ENCODE results near the gene ALOX5. TPM values are rescaled to one million over a fixed set of nuclear protein-coding genes. Genes with fewer than 3 reads are reported as not detected.
A peak's percentile ranks its signal among the peaks of the same experiment; 100 is the strongest.
"Not testable (repeated sequence)": the region's sequence is repeated elsewhere in the genome, so short reads cannot be mapped to it uniquely, and the experiment has no call there.

ALOX5 gene
- total and polyA plus RNA-seq, 8 donors = 6.2 to 44.3 (median 30.8) TPM

DNA sequence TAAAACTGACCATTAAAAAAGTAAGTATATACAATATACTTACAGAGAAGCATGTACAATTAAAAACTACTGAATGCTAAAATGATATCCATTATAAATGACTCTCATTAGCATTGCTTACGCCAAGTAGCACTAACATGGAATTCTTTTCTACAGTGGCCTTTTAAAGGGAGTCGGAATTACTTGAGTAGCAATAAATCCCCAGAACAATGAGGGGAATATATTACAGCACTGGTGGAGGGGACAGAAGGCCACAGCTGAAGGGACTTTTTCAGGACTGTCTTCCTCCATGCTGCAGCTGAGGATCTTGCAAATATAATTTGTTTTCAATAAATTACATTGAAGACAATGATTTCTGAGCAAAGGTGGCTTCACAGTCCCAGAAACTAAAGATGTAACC lies 97.0 kb downstream of the ALOX5 start:
- WGBS, 2 donors = 86% methylated on average over 2 of the region's 2 CpGs
- no peak for DNase-seq
- TF ChIP-seq, protein P1, sequence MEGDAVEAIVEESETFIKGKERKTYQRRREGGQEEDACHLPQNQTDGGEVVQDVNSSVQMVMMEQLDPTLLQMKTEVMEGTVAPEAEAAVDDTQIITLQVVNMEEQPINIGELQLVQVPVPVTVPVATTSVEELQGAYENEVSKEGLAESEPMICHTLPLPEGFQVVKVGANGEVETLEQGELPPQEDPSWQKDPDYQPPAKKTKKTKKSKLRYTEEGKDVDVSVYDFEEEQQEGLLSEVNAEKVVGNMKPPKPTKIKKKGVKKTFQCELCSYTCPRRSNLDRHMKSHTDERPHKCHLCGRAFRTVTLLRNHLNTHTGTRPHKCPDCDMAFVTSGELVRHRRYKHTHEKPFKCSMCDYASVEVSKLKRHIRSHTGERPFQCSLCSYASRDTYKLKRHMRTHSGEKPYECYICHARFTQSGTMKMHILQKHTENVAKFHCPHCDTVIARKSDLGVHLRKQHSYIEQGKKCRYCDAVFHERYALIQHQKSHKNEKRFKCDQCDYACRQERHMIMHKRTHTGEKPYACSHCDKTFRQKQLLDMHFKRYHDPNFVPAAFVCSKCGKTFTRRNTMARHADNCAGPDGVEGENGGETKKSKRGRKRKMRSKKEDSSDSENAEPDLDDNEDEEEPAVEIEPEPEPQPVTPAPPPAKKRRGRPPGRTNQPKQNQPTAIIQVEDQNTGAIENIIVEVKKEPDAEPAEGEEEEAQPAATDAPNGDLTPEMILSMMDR (IDR thresholded peaks at IDR 0.05) = no peak
- H3K9me3 ChIP-seq = no peaks in the 10 kb centered on the region
- H3K36me3 ChIP-seq = no peaks in the 10 kb centered on the region
- peak overlapping the region in 2 of 4 donors; percentile 12 to 53 for H3K27ac ChIP-seq
- intact Hi-C loops (cut with DNase I) = loop anchor here in 1 of 3 donors (10.0 kb wide), 1 partner anchor 114 kb away; no protein-coding TSS in a partner anchor
- H3K4me1 ChIP-seq = peaks cover 3 to 21% (median 14%) of the 10 kb centered on the region in 3 donors
- FAIRE-seq = no peak
- no peaks in the 10 kb centered on the region for H3K27me3 ChIP-seq
- no peak overlapping the region for H3K4me3 ChIP-seq
- ATAC-seq = no peak

DNA sequence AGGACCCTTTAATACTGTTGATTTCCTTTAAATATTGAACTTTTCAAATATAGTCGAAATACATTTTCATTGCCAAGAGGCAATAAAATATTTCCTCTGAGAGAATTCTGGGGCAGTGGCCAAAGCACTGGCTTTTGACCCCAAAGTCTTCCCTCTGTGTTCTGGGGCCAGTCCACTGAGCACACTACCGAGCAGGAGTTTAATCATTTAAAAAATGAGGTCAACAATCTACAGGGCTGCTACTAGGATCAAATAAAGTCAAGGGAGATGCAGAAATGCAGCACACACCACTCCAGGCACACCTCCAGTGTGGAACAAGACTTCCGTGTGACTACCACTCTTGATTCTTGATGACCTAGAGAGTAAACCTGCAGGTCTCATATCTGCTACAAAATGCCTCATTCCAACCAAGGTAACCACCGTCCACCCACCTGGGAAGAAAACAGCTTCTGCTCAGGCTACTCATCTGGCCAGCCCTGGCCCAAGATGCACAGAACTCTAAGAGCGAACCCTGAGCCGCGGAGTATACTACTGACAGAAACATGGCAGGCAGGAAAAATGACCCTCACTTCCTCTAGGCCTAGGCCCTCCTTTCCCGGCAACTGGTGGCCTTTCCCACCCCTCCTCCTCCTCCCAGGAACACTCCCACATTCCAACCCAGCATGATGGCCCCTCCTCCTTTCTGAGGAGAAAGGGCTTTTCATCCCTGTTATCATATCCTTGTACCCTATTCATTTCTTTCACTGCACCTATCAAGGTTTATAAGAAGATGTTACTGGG lies 97.7 kb downstream of the ALOX5 start:
- Histone ChIP-seq H3K27ac (no peak overlapping the region), H3K36me3 (no peaks in the 10 kb centered on the region), H3K27me3 (no peaks in the 10 kb centered on the region), H3K9me3 (no peaks in the 10 kb centered on the region), H3K4me3 (no peak overlapping the region), H3K4me1 (peaks cover 3 to 21% (median 14%) of the 10 kb centered on the region in 3 donors)
- 73% methylated on average over 8 of the region's 8 CpGs for WGBS, 2 donors
- TF ChIP-seq, protein P1 (IDR thresholded peaks at IDR 0.05) = no peak
- intact Hi-C loops (cut with DNase I) = loop anchor here in 1 of 3 donors (10.0 kb wide), 1 partner anchor 113 kb away; no protein-coding TSS in a partner anchor
- FAIRE-seq = no peak
- ATAC-seq = peak in 3 of 4 donors; percentile 17 to 37 (median 28)
- no peak for DNase-seq

DNA sequence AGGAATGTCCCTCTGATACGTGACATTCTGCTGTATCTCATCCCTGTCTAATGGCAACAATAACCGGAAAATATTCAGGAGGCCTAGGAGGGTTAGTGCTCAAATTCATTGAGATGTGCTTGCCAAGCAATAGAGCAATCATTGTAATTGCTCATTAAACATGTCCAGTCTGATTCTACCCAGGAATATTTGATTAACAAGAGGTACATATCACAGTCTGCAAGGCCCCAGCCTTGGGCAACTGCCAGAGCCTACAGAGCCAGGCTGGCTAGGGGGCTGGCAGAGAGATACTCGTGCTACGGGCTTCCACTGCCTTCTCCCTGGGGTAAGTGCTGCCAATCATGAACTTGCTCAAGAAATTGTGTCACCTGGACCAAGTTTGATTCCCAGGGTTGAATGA lies 99.1 kb downstream of the ALOX5 start:
- Histone ChIP-seq H3K9me3 (no peaks in the 10 kb centered on the region), H3K36me3 (no peaks in the 10 kb centered on the region), H3K4me1 (peaks cover 3 to 21% (median 14%) of the 10 kb centered on the region in 3 donors), H3K27me3 (no peaks in the 10 kb centered on the region), H3K27ac (no peak overlapping the region), H3K4me3 (no peak overlapping the region)
- DNase-seq = peak in 1 of 6 donors; percentile 33
- WGBS, 2 donors = 45 to 47% methylated on average over 4 of the region's 4 CpGs
- TF ChIP-seq, protein P1 (IDR thresholded peaks at IDR 0.05) = no peak
- FAIRE-seq = no peak
- ATAC-seq = peak in 2 of 4 donors; percentile 30 to 58
- intact Hi-C loops (cut with DNase I) = loop anchor here in 1 of 3 donors (10.0 kb wide), 1 partner anchor 112 kb away; no protein-coding TSS in a partner anchor

DNA sequence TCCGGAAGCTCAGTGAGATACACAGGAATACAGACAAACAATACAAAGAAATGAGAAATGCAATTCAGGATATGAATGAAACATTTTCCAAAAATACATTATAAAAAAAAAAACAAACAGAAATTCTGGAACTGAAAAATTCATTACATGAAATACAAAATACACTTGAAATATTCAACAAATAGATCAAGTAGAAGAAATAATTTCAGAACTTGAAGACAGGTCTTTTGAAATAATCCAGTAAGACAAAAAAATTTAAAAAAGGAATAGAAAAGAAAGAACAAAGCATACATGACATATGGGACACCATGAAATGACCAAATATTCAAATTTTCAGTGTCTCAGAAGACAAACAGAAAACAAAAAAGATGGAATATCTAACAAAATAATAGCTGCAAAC lies 102.5 kb downstream of the ALOX5 start:
- peaks cover 0 to 4% (median 2%) of the 10 kb centered on the region in 3 donors for H3K4me1 ChIP-seq
- ATAC-seq (no peak), FAIRE-seq (no peak), DNase-seq (no peak)
- TF ChIP-seq, protein P1 (IDR thresholded peaks at IDR 0.05) = no peak
- no peaks in the 10 kb centered on the region for H3K27me3 ChIP-seq
- no peak overlapping the region for H3K27ac ChIP-seq
- intact Hi-C loops (cut with DNase I) = loop anchor here in 1 of 3 donors (10.0 kb wide), 1 partner anchor 108 kb away; no protein-coding TSS in a partner anchor
- no peaks in the 10 kb centered on the region for H3K36me3 ChIP-seq
- H3K9me3 ChIP-seq = no peaks in the 10 kb centered on the region
- 87 to 94% methylated on average over 1 of the region's 1 CpG for WGBS, 2 donors
- no peak overlapping the region for H3K4me3 ChIP-seq

DNA sequence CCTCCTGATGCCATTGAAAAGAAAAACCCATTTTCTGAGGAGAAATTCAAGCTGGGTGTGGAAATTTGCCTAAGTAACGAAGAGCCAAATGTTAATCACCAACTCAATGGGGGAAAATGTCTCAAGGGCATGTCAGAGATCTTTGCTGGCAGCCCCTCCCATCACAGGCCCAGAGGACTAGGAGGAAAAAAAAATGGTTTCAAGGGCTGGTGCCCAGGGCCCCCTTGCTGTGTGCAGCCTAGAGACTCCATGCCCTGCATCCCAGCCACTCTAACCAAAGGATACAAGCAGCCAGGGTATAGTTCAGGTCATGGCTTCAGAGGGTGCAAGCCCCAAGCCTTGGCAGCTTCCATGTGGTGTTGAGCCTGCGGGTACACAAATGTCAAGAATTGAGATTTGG lies 106.3 kb downstream of the ALOX5 start:
- TF ChIP-seq, protein P1 (IDR thresholded peaks at IDR 0.05) = no peak
- Histone ChIP-seq H3K27ac (no peak overlapping the region), H3K4me1 (no peaks in the 10 kb centered on the region), H3K4me3 (no peak overlapping the region), H3K36me3 (no peaks in the 10 kb centered on the region), H3K9me3 (no peaks in the 10 kb centered on the region), H3K27me3 (no peaks in the 10 kb centered on the region)
- no peak for ATAC-seq
- intact Hi-C loops (cut with DNase I) = no loop called here
- FAIRE-seq = no peak
- no peak for DNase-seq
- 95 to 100% methylated on average over 2 of the region's 2 CpGs for WGBS, 2 donors

DNA sequence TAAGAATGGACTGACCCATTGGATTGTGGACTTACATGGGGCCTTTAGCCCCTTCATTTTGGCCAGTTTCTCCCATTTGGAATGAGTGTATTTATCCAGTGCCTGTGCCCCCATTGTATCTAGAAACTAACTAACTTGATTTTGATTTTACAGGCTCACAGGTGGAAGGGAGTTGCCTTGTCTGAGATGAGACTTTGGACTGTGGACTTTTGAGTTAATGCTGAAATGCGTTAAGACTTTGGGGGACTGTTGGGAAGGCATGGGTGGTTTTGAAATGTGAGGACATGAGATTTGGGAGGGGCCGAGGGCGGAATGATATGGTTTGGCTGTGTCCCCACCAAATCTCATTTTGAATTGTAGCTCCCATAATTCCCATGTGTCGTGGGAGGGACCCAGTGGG lies 107.1 kb downstream of the ALOX5 start:
- 95 to 96% methylated on average over 4 of the region's 4 CpGs for WGBS, 2 donors
- DNase-seq; FAIRE-seq; intact Hi-C loops (cut with DNase I); H3K27ac ChIP-seq; H3K27me3 ChIP-seq; H3K36me3 ChIP-seq; H3K4me1 ChIP-seq; H3K9me3 ChIP-seq; H3K4me3 ChIP-seq; ATAC-seq: not testable (repeated sequence)

Measured in pancreas (tissue), 10 donors.